Measurements from ENCODE around the gene OR10A3. TPM values are rescaled to one million over a fixed set of nuclear protein-coding genes. Genes with fewer than 3 reads are reported as not detected.

Gene OR10A3
- total RNA-seq, 1 donor from 2014 or later = not detected

GRCh38 chr11:7899418-7899817 is 42.1 kb downstream of the OR10A3 start:
- H3K4me3 Mint-ChIP-seq = no peak overlapping the region
- peaks cover 2% of the 10 kb centered on the region for H3K27me3 Mint-ChIP-seq (ENCODE audit: insufficient read depth, low read depth)
- no peak for DNase-seq (ENCODE audit: low spot score)
- Histone ChIP-seq H3K27ac (no peak overlapping the region), H3F3A (ENCODE audit: low read depth) (peaks cover 4% of the 10 kb centered on the region), H2AFZ (replicated peaks) (no peak overlapping the region), H3K27me3 (no peaks in the 10 kb centered on the region), H3K4me3 (no peak overlapping the region), H3K9ac (no peak overlapping the region), H3K4me2 (no peak overlapping the region), H3K9me3 (ENCODE audit: low read depth) (no peaks in the 10 kb centered on the region), H3K4me1 (peaks cover 9% of the 10 kb centered on the region), H3K36me3 (no peaks in the 10 kb centered on the region), H3K79me2 (ENCODE audit: low read depth) (no peaks in the 10 kb centered on the region), H4K20me1 (ENCODE audit: low read depth) (no peaks in the 10 kb centered on the region)
- TF ChIP-seq EZH2phosphoT487 (IDR thresholded peaks at IDR 0.05) = no peak
- TF ChIP-seq EZH2 (IDR thresholded peaks at IDR 0.05) = no peak
- peaks cover 6% of the 10 kb centered on the region for H3K9me3 Mint-ChIP-seq
- H3K4me1 Mint-ChIP-seq = peaks cover 17% of the 10 kb centered on the region
- H3K27ac Mint-ChIP-seq = peak overlapping the region; percentile 58
- H3K36me3 Mint-ChIP-seq = peaks cover 2% of the 10 kb centered on the region

- TF ChIP-seq EZH2phosphoT487 (IDR thresholded peaks at IDR 0.05) (no peak), CTCF (IDR thresholded peaks at IDR 0.05) (no peak), EZH2 (IDR thresholded peaks at IDR 0.05) (no peak)
- Mint-ChIP-seq H3K27me3 (ENCODE audit: insufficient read depth, low read depth) (peaks cover 2% of the 10 kb centered on the region), H3K27ac (no peak overlapping the region), H3K4me3 (no peak overlapping the region), H3K4me1 (peaks cover 10% of the 10 kb centered on the region), H3K36me3 (peaks cover 2% of the 10 kb centered on the region), H3K9me3 (peaks cover 6% of the 10 kb centered on the region)
- H3K27me3 ChIP-seq = no peaks in the 10 kb centered on the region
- H3K4me2 ChIP-seq = no peak overlapping the region
- H3K9me3 ChIP-seq (ENCODE audit: low read depth) = no peaks in the 10 kb centered on the region
- no peaks in the 10 kb centered on the region for H4K20me1 ChIP-seq (ENCODE audit: low read depth)
- no peak overlapping the region for H3K9ac ChIP-seq
- H3K27ac ChIP-seq = no peak overlapping the region
- no peaks in the 10 kb centered on the region for H3F3A ChIP-seq (ENCODE audit: low read depth)
- H3K36me3 ChIP-seq = no peaks in the 10 kb centered on the region
- peaks cover 2% of the 10 kb centered on the region for H3K4me1 ChIP-seq
- DNase-seq (ENCODE audit: low spot score) = no peak
- no peak overlapping the region for H2AFZ ChIP-seq (replicated peaks)
- H3K4me3 ChIP-seq = no peak overlapping the region
- H3K79me2 ChIP-seq (ENCODE audit: low read depth) = no peaks in the 10 kb centered on the region
Measured at GRCh38 chr11:7898666-7899283, 42.7 kb downstream of the OR10A3 start.

GRCh38 chr11:7896009-7896785 is 45.3 kb downstream of the OR10A3 start:
- Histone ChIP-seq H3K27ac (no peak overlapping the region), H4K20me1 (ENCODE audit: low read depth) (no peaks in the 10 kb centered on the region), H3K4me1 (no peaks in the 10 kb centered on the region), H3K36me3 (no peaks in the 10 kb centered on the region), H3K4me3 (no peak overlapping the region), H3K9me3 (ENCODE audit: low read depth) (no peaks in the 10 kb centered on the region), H2AFZ (replicated peaks) (no peak overlapping the region), H3K79me2 (ENCODE audit: low read depth) (no peaks in the 10 kb centered on the region), H3F3A (ENCODE audit: low read depth) (no peaks in the 10 kb centered on the region), H3K9ac (no peak overlapping the region), H3K27me3 (no peaks in the 10 kb centered on the region), H3K4me2 (no peak overlapping the region)
- H3K4me3 Mint-ChIP-seq = no peak overlapping the region
- H3K9me3 Mint-ChIP-seq = peaks cover 6% of the 10 kb centered on the region
- DNase-seq (ENCODE audit: low spot score) = no peak
- peaks cover 2% of the 10 kb centered on the region for H3K36me3 Mint-ChIP-seq
- no peak for TF ChIP-seq EZH2 (IDR thresholded peaks at IDR 0.05)
- TF ChIP-seq CTCF (IDR thresholded peaks at IDR 0.05) = no peak
- no peak for TF ChIP-seq EZH2phosphoT487 (IDR thresholded peaks at IDR 0.05)
- no peak overlapping the region for H3K27ac Mint-ChIP-seq
- H3K27me3 Mint-ChIP-seq (ENCODE audit: insufficient read depth, low read depth) = peaks cover 2% of the 10 kb centered on the region
- peaks cover 19% of the 10 kb centered on the region for H3K4me1 Mint-ChIP-seq

- Histone ChIP-seq H3K79me2 (ENCODE audit: low read depth) (no peaks in the 10 kb centered on the region), H3K27me3 (no peaks in the 10 kb centered on the region), H3K4me2 (no peak overlapping the region), H3K9ac (no peak overlapping the region), H3K36me3 (no peaks in the 10 kb centered on the region), H2AFZ (replicated peaks) (no peak overlapping the region), H3K27ac (no peak overlapping the region), H3K4me3 (no peak overlapping the region), H4K20me1 (ENCODE audit: low read depth) (no peaks in the 10 kb centered on the region), H3F3A (ENCODE audit: low read depth) (no peaks in the 10 kb centered on the region), H3K9me3 (ENCODE audit: low read depth) (no peaks in the 10 kb centered on the region), H3K4me1 (no peaks in the 10 kb centered on the region)
- peaks cover 2% of the 10 kb centered on the region for H3K27me3 Mint-ChIP-seq (ENCODE audit: insufficient read depth, low read depth)
- peaks cover 2% of the 10 kb centered on the region for H3K36me3 Mint-ChIP-seq
- H3K4me3 Mint-ChIP-seq = no peak overlapping the region
- no peak for DNase-seq (ENCODE audit: low spot score)
- H3K4me1 Mint-ChIP-seq = peaks cover 34% of the 10 kb centered on the region
- peaks cover 3% of the 10 kb centered on the region for H3K9me3 Mint-ChIP-seq
- no peak overlapping the region for H3K27ac Mint-ChIP-seq
- TF ChIP-seq EZH2 (IDR thresholded peaks at IDR 0.05) (no peak), EZH2phosphoT487 (IDR thresholded peaks at IDR 0.05) (no peak), CTCF (IDR thresholded peaks at IDR 0.05) (no peak)
Measured at GRCh38 chr11:7894251-7894650, 47.3 kb downstream of the OR10A3 start.
